Mesenchymal stem cell (in vitro differentiated cells and primary cell): ENCODE measurements around the gene DNASE1L1.

Source experiments
- DNase-seq: peaks from one replicate; pipeline ENCODE4 v3.0.0-alpha.2; 2013
- H2AFZ ChIP-seq: one replicate; pipeline ENCODE4 v1.6.1; 2013; ENCODE audit warnings: low read depth, mild to moderate bottlenecking, control low read depth, inconsistent platforms, low read length, moderate library complexity
- H2AK5ac ChIP-seq: 2 replicates; pipeline ENCODE4 v1.6.1; 2013; ENCODE audit warnings: low read length, moderate library complexity, mild to moderate bottlenecking, inconsistent platforms; ENCODE audit not compliant: severe bottlenecking
- H2BK120ac ChIP-seq: one replicate; pipeline ENCODE4 v1.6.1; 2013; ENCODE audit warnings: low read depth, mild to moderate bottlenecking, inconsistent platforms, low read length, moderate library complexity
- H2BK12ac ChIP-seq, 2 experiments: one replicate each; pipeline ENCODE4 v1.6.1; 2013; ENCODE audit warnings: inconsistent platforms in 2 of 2, low read length in 2 of 2, mild to moderate bottlenecking in 2 of 2, moderate library complexity in 2 of 2, control low read depth in 1 of 2
- H2BK15ac ChIP-seq: one replicate; pipeline ENCODE4 v1.6.1; 2013; ENCODE audit warnings: mild to moderate bottlenecking, low read depth, inconsistent platforms; ENCODE audit not compliant: poor library complexity, severe bottlenecking
- H2BK5ac ChIP-seq: 2 replicates; pipeline ENCODE4 v1.6.1; 2013; ENCODE audit warnings: low read depth, mild to moderate bottlenecking, low read length, control low read depth, inconsistent platforms; ENCODE audit not compliant: poor library complexity, severe bottlenecking
- H3K14ac ChIP-seq, 2 experiments: one replicate each; pipeline ENCODE4 v1.6.1; 2013; ENCODE audit warnings: inconsistent platforms in 2 of 2, low read length in 2 of 2, control low read depth in 1 of 2, mild to moderate bottlenecking in 1 of 2, moderate library complexity in 1 of 2
- H3K18ac ChIP-seq, 2 experiments: one replicate each; pipeline ENCODE4 v1.6.1; 2013; ENCODE audit warnings: inconsistent platforms in 2 of 2, low read length in 2 of 2, control low read depth in 1 of 2, low read depth in 1 of 2, mild to moderate bottlenecking in 1 of 2
- H3K23ac ChIP-seq, 2 experiments: one replicate each; pipeline ENCODE4 v1.6.1; 2013; ENCODE audit warnings: inconsistent platforms in 2 of 2, low read length in 2 of 2, mild to moderate bottlenecking in 2 of 2, moderate library complexity in 2 of 2, control low read depth in 1 of 2
- H3K27ac ChIP-seq: 2 replicates; pipeline ENCODE4 v1.5.1; 2013; ENCODE audit warnings: mild to moderate bottlenecking, moderate library complexity, low read length, control low read depth, inconsistent platforms; ENCODE audit not compliant: poor library complexity, severe bottlenecking
- H3K27me3 ChIP-seq, 2 experiments: 2 replicates each; pipeline versions ENCODE4 v1.6.1 to v1.7.0; 2013; ENCODE audit warnings: low read length in 2 of 2, mild to moderate bottlenecking in 2 of 2, moderate library complexity in 2 of 2, control low read depth in 1 of 2, inconsistent platforms in 1 of 2; ENCODE audit not compliant: control insufficient read depth in 1 of 2, insufficient read depth in 1 of 2
- H3K36me3 ChIP-seq, 2 experiments: 2 replicates each; pipeline versions ENCODE4 v1.6.1 to v1.7.0; 2013; ENCODE audit warnings: low read length in 2 of 2, control low read depth in 1 of 2, inconsistent platforms in 1 of 2, low read depth in 1 of 2, mild to moderate bottlenecking in 1 of 2; ENCODE audit not compliant: insufficient read depth in 2 of 2, control insufficient read depth in 1 of 2
- H3K4ac ChIP-seq, 2 experiments: one replicate each; pipeline ENCODE4 v1.6.1; 2013; ENCODE audit warnings: inconsistent platforms in 2 of 2, low read length in 2 of 2, mild to moderate bottlenecking in 2 of 2, moderate library complexity in 2 of 2, control low read depth in 1 of 2, low read depth in 1 of 2
- H3K4me1 ChIP-seq: 2 replicates; pipeline ENCODE4 v1.6.1; 2013; ENCODE audit warnings: low read depth, low read length, control low read depth; ENCODE audit not compliant: control insufficient read depth, insufficient read depth
- H3K4me2 ChIP-seq: 2 replicates; pipeline ENCODE4 v1.6.1; 2013; ENCODE audit warnings: low read length, mild to moderate bottlenecking, inconsistent platforms; ENCODE audit not compliant: poor library complexity, severe bottlenecking
- H3K4me3 ChIP-seq, 2 experiments: 2 replicates each; pipeline versions ENCODE4 v1.5.1 to v1.7.0; 2013; ENCODE audit warnings: low read length in 2 of 2, mild to moderate bottlenecking in 2 of 2, control low read depth in 1 of 2, low read depth in 1 of 2; ENCODE audit not compliant: insufficient read depth in 1 of 2
- H3K79me1 ChIP-seq: replicated peaks from 2 replicates; pipeline ENCODE4 v1.6.1; 2013; ENCODE audit warnings: mild to moderate bottlenecking, control low read depth, low read length, inconsistent platforms; ENCODE audit not compliant: poor library complexity, severe bottlenecking
- H3K9ac ChIP-seq: 2 replicates; pipeline ENCODE4 v1.7.0; 2013; ENCODE audit warnings: mild to moderate bottlenecking, low read length, moderate library complexity
- H3K9me3 ChIP-seq: 2 replicates; pipeline ENCODE4 v1.7.0; 2013; ENCODE audit warnings: mild to moderate bottlenecking, low read length; ENCODE audit not compliant: control insufficient read depth
- H4K8ac ChIP-seq: one replicate; pipeline ENCODE4 v1.6.1; 2013; ENCODE audit warnings: inconsistent platforms, mild to moderate bottlenecking, low read length, moderate library complexity
- H4K91ac ChIP-seq: one replicate; pipeline ENCODE4 v1.6.1; 2013; ENCODE audit warnings: mild to moderate bottlenecking, low read length, inconsistent platforms
- WGBS: methylation state at CpG from one replicate; pipeline ENCODE4 v1.1.7; 2013; ENCODE audit warnings: mixed read lengths; 5-methylcytosine and 5-hydroxymethylcytosine counted together

Gene DNASE1L1

GRCh38 chrX:154399527-154400368, 9.3 kb downstream of the DNASE1L1 start:
- 71% methylated on average over 9 of the region's 14 CpGs for WGBS
- Histone ChIP-seq H4K8ac (no peak overlapping the region), H2BK15ac (no peak overlapping the region)

GRCh38 chrX:154398668-154399526, 10.2 kb downstream of the DNASE1L1 start:
- H3K14ac ChIP-seq, result peak overlapping the region in 1 of 2 experiments; percentile 81
- peak overlapping the region; percentile 87 for H2BK5ac ChIP-seq
- no peaks in the 10 kb centered on the region for H3K79me1 ChIP-seq
- H3K27ac ChIP-seq, result peak overlapping the region; percentile 97
- peaks cover 8% of the 10 kb centered on the region for H3K4me1 ChIP-seq
- H3K23ac ChIP-seq, result no peak overlapping the region
- WGBS, result under 1% methylated on average over 37 of the region's 49 CpGs
- H3K18ac ChIP-seq, result peak overlapping the region; percentile 86 to 92
- H3K36me3 ChIP-seq, result peaks cover 32 to 34% of the 10 kb centered on the region in 2 experiments
- peak overlapping the region; percentile 15 for H2AK5ac ChIP-seq
- H3K9me3 ChIP-seq, result peaks cover 8% of the 10 kb centered on the region
- no peak overlapping the region for H2BK120ac ChIP-seq
- DNase-seq, result peak; percentile 75
- no peak overlapping the region for H2BK12ac ChIP-seq
- peak overlapping the region; percentile 68 to 84 for H3K4me3 ChIP-seq
- H4K8ac ChIP-seq, result peak overlapping the region; percentile 85
- no peak overlapping the region for H2BK15ac ChIP-seq
- peak overlapping the region; percentile 67 to 75 for H3K4ac ChIP-seq
- H4K91ac ChIP-seq, result peak overlapping the region; percentile 89
- peak overlapping the region; percentile 59 for H3K4me2 ChIP-seq
- no peak overlapping the region for H2AFZ ChIP-seq
- H3K9ac ChIP-seq, result peak overlapping the region; percentile 99
- no peaks in the 10 kb centered on the region for H3K27me3 ChIP-seq

More at GRCh38 chrX:154399527-154400368, 9.3 kb downstream of the DNASE1L1 start:
- DNase-seq, result no peak
- H2BK5ac ChIP-seq, result no peak overlapping the region
- peaks cover 8% of the 10 kb centered on the region for H3K9me3 ChIP-seq
- H2BK12ac ChIP-seq, result no peak overlapping the region
- no peak overlapping the region for H4K91ac ChIP-seq
- peaks cover 8% of the 10 kb centered on the region for H3K4me1 ChIP-seq
- H3K4ac ChIP-seq, result no peak overlapping the region
- H3K4me2 ChIP-seq, result peak overlapping the region; percentile 59
- peak overlapping the region; percentile 68 to 84 for H3K4me3 ChIP-seq
- H3K18ac ChIP-seq, result no peak overlapping the region
- no peak overlapping the region for H2AK5ac ChIP-seq
- H3K36me3 ChIP-seq, result peaks cover 32 to 39% of the 10 kb centered on the region in 2 experiments
- H3K27me3 ChIP-seq, result no peaks in the 10 kb centered on the region
- no peaks in the 10 kb centered on the region for H3K79me1 ChIP-seq
- H3K14ac ChIP-seq, result peak overlapping the region in 1 of 2 experiments; percentile 41
- H3K27ac ChIP-seq, result peak overlapping the region; percentile 97
- H3K23ac ChIP-seq, result no peak overlapping the region
- H3K9ac ChIP-seq, result peak overlapping the region; percentile 99
- no peak overlapping the region for H2AFZ ChIP-seq
- H2BK120ac ChIP-seq, result no peak overlapping the region

GRCh38 chrX:154397888-154398667, 11.0 kb downstream of the DNASE1L1 start, which contains the start of gene RPL10:
Gene RPL10 (plus strand): TSS chrX:154398377. CDS start chrX:154398520, 143 bp downstream.
- Histone ChIP-seq H2AFZ (no peak within 1 kb of the TSS), H4K8ac (peak within 1 kb of the TSS; percentile 98), H3K18ac (peak within 1 kb of the TSS; percentile 93 to 94), H3K4me2 (peak within 1 kb of the TSS; percentile 68), H3K27me3 (no peaks in the 10 kb centered on the region), H3K9me3 (peaks cover 8% of the 10 kb centered on the region), H2BK120ac (peak within 1 kb of the TSS; percentile 99), H3K9ac (peak within 1 kb of the TSS; percentile 99), H2BK5ac (peak within 1 kb of the TSS; percentile 87), H3K4ac (peak within 1 kb of the TSS; percentile 89 to 91), H2BK15ac (peak within 1 kb of the TSS; percentile 83), H2BK12ac (peak within 1 kb of the TSS in 1 of 2 experiments; percentile 84), H3K23ac (peak within 1 kb of the TSS in 1 of 2 experiments; percentile 60), H4K91ac (peak within 1 kb of the TSS; percentile 93), H3K4me3 (peak within 1 kb of the TSS; percentile 68 to 84), H3K36me3 (peaks cover 29 to 32% of the 10 kb centered on the region in 2 experiments), H3K14ac (peak within 1 kb of the TSS; percentile 57 to 81), H3K4me1 (peaks cover 8% of the 10 kb centered on the region), H2AK5ac (peak within 1 kb of the TSS; percentile 78), H3K79me1 (no peaks in the 10 kb centered on the region), H3K27ac (peak within 1 kb of the TSS; percentile 99)
- WGBS, result under 1% methylated on average over 68 of the region's 69 CpGs
- DNase-seq, result peak; percentile 97
